Measurements from ENCODE around the gene CKS1B. TPM values are rescaled to one million over a fixed set of nuclear protein-coding genes. Genes with fewer than 3 reads are reported as not detected.
A peak's percentile ranks its signal among the peaks of the same experiment; 100 is the strongest.

Gene CKS1B
- total and polyA plus RNA-seq, 9 of the 15 experiments (the other 6 are each of a cell fraction or from before 2014, with no cell fraction given): 215 to 1,103 (median 460) TPM

DNA sequence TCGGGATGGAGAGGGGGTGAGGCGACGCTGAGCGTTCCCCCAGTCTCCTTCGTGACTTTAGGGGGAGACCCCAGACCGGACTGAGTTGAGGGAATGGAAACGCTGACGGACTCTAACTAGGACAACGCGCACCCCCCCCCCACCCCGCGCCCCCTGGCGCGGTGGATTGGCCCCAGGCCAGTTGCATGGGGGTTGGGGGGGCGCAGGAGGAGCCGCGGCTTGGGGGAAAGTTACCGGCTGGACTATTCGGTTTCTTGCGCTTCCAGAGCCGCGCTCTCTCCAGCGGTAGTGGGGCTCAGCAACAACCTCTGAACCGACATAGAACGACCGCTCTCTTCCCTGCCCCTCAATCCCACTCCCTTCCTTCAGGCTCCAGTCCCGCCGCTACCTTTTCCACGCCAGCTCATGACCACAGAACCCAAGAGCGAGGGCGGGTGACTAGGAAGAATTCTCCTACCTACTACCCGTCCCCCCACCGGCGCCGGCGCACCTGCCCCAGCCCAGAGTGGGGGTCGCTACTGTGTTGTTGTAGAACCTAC is 28.8 kb downstream of the CKS1B start (continued):
- TF ChIP-seq THRA (IDR thresholded peaks at IDR 0.05) (no peak), HDAC2 (IDR thresholded peaks at IDR 0.05) (no peak), NCOA1 (IDR thresholded peaks at IDR 0.05; ENCODE audit: low read depth) (no peak), KDM1A (IDR thresholded peaks at IDR 0.05) (no peak; a peak in 1 of 4 replicates), ZNF644 (tag; IDR thresholded peaks at IDR 0.05; ENCODE audit: low read depth) (peak; percentile 16; the same call in 1 of the 2 replicates), ZBTB26 (CRISPR knock-in tag; IDR thresholded peaks at IDR 0.05) (no peak), TARDBP (IDR thresholded peaks at IDR 0.05) (no peak), NBN (IDR thresholded peaks at IDR 0.05; ENCODE audit: low read depth) (no peak), CTCF (IDR thresholded peaks at IDR 0.05 in 2 of 3, conservative IDR thresholded peaks at IDR 0.05 in 1 of 3; ENCODE audit: insufficient read depth in 2 of 3, low read depth in 1 of 3, low read length in 3 of 3) (peak in 1 of 3 experiments; percentile 5; a peak in 1 of 6 replicates), POLR2AphosphoS5 (IDR thresholded peaks at IDR 0.05; ENCODE audit: control insufficient read depth, insufficient read depth, low read depth, low read length) (no peak), EHMT2 (IDR thresholded peaks at IDR 0.05) (no peak), ZEB2 (IDR thresholded peaks at IDR 0.05) (no peak)
- TF ChIP-seq, protein P1, sequence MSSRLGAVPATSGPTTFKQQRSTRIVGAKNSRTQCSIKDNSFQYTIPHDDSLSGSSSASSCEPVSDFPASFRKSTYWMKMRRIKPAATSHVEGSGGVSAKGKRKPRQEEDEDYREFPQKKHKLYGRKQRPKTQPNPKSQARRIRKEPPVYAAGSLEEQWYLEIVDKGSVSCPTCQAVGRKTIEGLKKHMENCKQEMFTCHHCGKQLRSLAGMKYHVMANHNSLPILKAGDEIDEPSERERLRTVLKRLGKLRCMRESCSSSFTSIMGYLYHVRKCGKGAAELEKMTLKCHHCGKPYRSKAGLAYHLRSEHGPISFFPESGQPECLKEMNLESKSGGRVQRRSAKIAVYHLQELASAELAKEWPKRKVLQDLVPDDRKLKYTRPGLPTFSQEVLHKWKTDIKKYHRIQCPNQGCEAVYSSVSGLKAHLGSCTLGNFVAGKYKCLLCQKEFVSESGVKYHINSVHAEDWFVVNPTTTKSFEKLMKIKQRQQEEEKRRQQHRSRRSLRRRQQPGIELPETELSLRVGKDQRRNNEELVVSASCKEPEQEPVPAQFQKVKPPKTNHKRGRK (tag; IDR thresholded peaks at IDR 0.05): no peak
- TF ChIP-seq, protein P2, sequence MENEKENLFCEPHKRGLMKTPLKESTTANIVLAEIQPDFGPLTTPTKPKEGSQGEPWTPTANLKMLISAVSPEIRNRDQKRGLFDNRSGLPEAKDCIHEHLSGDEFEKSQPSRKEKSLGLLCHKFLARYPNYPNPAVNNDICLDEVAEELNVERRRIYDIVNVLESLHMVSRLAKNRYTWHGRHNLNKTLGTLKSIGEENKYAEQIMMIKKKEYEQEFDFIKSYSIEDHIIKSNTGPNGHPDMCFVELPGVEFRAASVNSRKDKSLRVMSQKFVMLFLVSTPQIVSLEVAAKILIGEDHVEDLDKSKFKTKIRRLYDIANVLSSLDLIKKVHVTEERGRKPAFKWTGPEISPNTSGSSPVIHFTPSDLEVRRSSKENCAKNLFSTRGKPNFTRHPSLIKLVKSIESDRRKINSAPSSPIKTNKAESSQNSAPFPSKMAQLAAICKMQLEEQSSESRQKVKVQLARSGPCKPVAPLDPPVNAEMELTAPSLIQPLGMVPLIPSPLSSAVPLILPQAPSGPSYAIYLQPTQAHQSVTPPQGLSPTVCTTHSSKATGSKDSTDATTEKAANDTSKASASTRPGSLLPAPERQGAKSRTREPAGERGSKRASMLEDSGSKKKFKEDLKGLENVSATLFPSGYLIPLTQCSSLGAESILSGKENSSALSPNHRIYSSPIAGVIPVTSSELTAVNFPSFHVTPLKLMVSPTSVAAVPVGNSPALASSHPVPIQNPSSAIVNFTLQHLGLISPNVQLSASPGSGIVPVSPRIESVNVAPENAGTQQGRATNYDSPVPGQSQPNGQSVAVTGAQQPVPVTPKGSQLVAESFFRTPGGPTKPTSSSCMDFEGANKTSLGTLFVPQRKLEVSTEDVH (IDR thresholded peaks at IDR 0.05; ENCODE audit: low read depth, partially characterized antibody): no peak
- TF ChIP-seq, protein P3, sequence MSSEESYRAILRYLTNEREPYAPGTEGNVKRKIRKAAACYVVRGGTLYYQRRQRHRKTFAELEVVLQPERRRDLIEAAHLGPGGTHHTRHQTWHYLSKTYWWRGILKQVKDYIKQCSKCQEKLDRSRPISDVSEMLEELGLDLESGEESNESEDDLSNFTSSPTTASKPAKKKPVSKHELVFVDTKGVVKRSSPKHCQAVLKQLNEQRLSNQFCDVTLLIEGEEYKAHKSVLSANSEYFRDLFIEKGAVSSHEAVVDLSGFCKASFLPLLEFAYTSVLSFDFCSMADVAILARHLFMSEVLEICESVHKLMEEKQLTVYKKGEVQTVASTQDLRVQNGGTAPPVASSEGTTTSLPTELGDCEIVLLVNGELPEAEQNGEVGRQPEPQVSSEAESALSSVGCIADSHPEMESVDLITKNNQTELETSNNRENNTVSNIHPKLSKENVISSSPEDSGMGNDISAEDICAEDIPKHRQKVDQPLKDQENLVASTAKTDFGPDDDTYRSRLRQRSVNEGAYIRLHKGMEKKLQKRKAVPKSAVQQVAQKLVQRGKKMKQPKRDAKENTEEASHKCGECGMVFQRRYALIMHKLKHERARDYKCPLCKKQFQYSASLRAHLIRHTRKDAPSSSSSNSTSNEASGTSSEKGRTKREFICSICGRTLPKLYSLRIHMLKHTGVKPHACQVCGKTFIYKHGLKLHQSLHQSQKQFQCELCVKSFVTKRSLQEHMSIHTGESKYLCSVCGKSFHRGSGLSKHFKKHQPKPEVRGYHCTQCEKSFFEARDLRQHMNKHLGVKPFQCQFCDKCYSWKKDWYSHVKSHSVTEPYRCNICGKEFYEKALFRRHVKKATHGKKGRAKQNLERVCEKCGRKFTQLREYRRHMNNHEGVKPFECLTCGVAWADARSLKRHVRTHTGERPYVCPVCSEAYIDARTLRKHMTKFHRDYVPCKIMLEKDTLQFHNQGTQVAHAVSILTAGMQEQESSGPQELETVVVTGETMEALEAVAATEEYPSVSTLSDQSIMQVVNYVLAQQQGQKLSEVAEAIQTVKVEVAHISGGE (CRISPR knock-in tag; IDR thresholded peaks at IDR 0.05): peak in 1 of 3 experiments; percentile 81; a peak in 2 of 6 replicates
